Adipocyte (in vitro differentiated cells): ENCODE data around the gene ZNF440.
A peak's percentile ranks its signal among the peaks of the same experiment; 100 is the strongest.
"Not testable (repeated sequence)": the region's sequence is repeated elsewhere in the genome, so short reads cannot be mapped to it uniquely, and the experiment has no call there.

Source experiments
- DNase-seq: peaks from one replicate; pipeline ENCODE4 v3.0.0-alpha.2; 2015; ENCODE audit warnings: low read depth
- H3K27me3 ChIP-seq: replicated peaks from 2 replicates; pipeline ENCODE4 v1.7.0; 2013; ENCODE audit warnings: mild to moderate bottlenecking, low read length, moderate library complexity; ENCODE audit not compliant: control insufficient read depth, insufficient read depth
- H3K36me3 ChIP-seq: 2 replicates; pipeline ENCODE4 v1.7.0; 2013; ENCODE audit warnings: low read length, mild to moderate bottlenecking, moderate library complexity; ENCODE audit not compliant: control insufficient read depth, insufficient read depth, severe bottlenecking
- H3K4me1 ChIP-seq: 2 replicates; pipeline ENCODE4 v1.7.0; 2013; ENCODE audit warnings: mild to moderate bottlenecking, low read length, moderate library complexity; ENCODE audit not compliant: control insufficient read depth, insufficient read depth
- H3K4me3 ChIP-seq: 2 replicates; pipeline ENCODE4 v1.7.0; 2013; ENCODE audit warnings: mild to moderate bottlenecking, low read length, moderate library complexity
- H3K9ac ChIP-seq: 2 replicates; pipeline ENCODE4 v1.7.0; 2013; ENCODE audit warnings: mild to moderate bottlenecking, low read length, moderate library complexity
- H3K9me3 ChIP-seq: 2 replicates; pipeline ENCODE4 v1.7.0; 2013; ENCODE audit warnings: mild to moderate bottlenecking, low read length, moderate library complexity; ENCODE audit not compliant: control insufficient read depth

Gene ZNF440

GRCh38 chr19:11832253-11832912 lies 18.3 kb downstream of the ZNF440 start:
- no peak overlapping the region for H3K9ac ChIP-seq
- DNase-seq, result no peak
- H3K4me3 ChIP-seq, result peak overlapping the region; percentile 62
- no peaks in the 10 kb centered on the region for H3K4me1 ChIP-seq
- peaks cover 68% of the 10 kb centered on the region for H3K36me3 ChIP-seq
- H3K27me3 ChIP-seq, result no peaks in the 10 kb centered on the region
- H3K9me3 ChIP-seq, result peaks cover 84% of the 10 kb centered on the region

- Histone ChIP-seq H3K27me3 (no peaks in the 10 kb centered on the region), H3K4me1 (no peaks in the 10 kb centered on the region), H3K4me3 (peak overlapping the region; percentile 62), H3K36me3 (peaks cover 64% of the 10 kb centered on the region), H3K9ac (no peak overlapping the region), H3K9me3 (peaks cover 85% of the 10 kb centered on the region)
- no peak for DNase-seq
These were observed 19.5 kb downstream of the ZNF440 start for GRCh38 chr19:11833541-11833940.

GRCh38 chr19:11835626-11836066 lies 21.6 kb downstream of the ZNF440 start:
- Histone ChIP-seq H3K36me3 (peaks cover 48% of the 10 kb centered on the region), H3K9me3 (peaks cover 66% of the 10 kb centered on the region)
- DNase-seq, H3K27me3 ChIP-seq, H3K4me1 ChIP-seq, H3K9ac ChIP-seq, H3K4me3 ChIP-seq: not testable (repeated sequence)

- no peak for DNase-seq
- no peak overlapping the region for H3K4me3 ChIP-seq
- peaks cover 3% of the 10 kb centered on the region for H3K9me3 ChIP-seq
- no peaks in the 10 kb centered on the region for H3K36me3 ChIP-seq
- H3K4me1 ChIP-seq, result peaks cover 4% of the 10 kb centered on the region
- H3K9ac ChIP-seq, result no peak overlapping the region
- H3K27me3 ChIP-seq, result no peaks in the 10 kb centered on the region
These were observed 29.6 kb downstream of the ZNF440 start for GRCh38 chr19:11843722-11844121.

GRCh38 chr19:11847615-11848014 lies 33.5 kb downstream of the ZNF440 start:
- not testable (repeated sequence) for H3K4me1 ChIP-seq, H3K9ac ChIP-seq, H3K27me3 ChIP-seq, H3K9me3 ChIP-seq, H3K36me3 ChIP-seq, H3K4me3 ChIP-seq
- peak; percentile 3 for DNase-seq

- no peak for DNase-seq
- H3K27me3 ChIP-seq, result no peaks in the 10 kb centered on the region
- no peaks in the 10 kb centered on the region for H3K36me3 ChIP-seq
- H3K4me3 ChIP-seq, result peak overlapping the region; percentile 78
- H3K9ac ChIP-seq, result no peak overlapping the region
- no peaks in the 10 kb centered on the region for H3K9me3 ChIP-seq
- H3K4me1 ChIP-seq, result peaks cover 4% of the 10 kb centered on the region
These were observed 34.1 kb downstream of the ZNF440 start for GRCh38 chr19:11848200-11848593.

- DNase-seq, result peak; percentile 95
- Histone ChIP-seq H3K27me3 (no peaks in the 10 kb centered on the region), H3K4me1 (peaks cover 4% of the 10 kb centered on the region), H3K9ac (peak within 1 kb of the TSS; percentile 48), H3K9me3 (no peaks in the 10 kb centered on the region), H3K36me3 (no peaks in the 10 kb centered on the region), H3K4me3 (peak within 1 kb of the TSS; percentile 78)
These were observed 34.8 kb downstream of the ZNF440 start, which contains the start of gene ZNF439 for GRCh38 chr19:11848594-11849469. Gene ZNF439, plus strand, starts transcription at chr19:11848726. Its CDS starts 142 bp downstream, at chr19:11848868.

- H3K4me3 ChIP-seq, H3K27me3 ChIP-seq, H3K4me1 ChIP-seq, H3K36me3 ChIP-seq, H3K9ac ChIP-seq, H3K9me3 ChIP-seq: not testable (repeated sequence)
- peak; percentile 3 for DNase-seq
These were observed 36.2 kb downstream of the ZNF440 start for GRCh38 chr19:11850289-11850688.

- Histone ChIP-seq H3K4me1 (peaks cover under 1% of the 10 kb centered on the region), H3K27me3 (no peaks in the 10 kb centered on the region), H3K9ac (no peak overlapping the region), H3K36me3 (no peaks in the 10 kb centered on the region), H3K9me3 (no peaks in the 10 kb centered on the region), H3K4me3 (no peak overlapping the region)
- DNase-seq, result no peak
These were observed 39.3 kb downstream of the ZNF440 start for GRCh38 chr19:11853358-11853757.

GRCh38 chr19:11856596-11857250 lies 42.6 kb downstream of the ZNF440 start:
- H3K4me3 ChIP-seq, result no peak overlapping the region
- H3K9ac ChIP-seq, result no peak overlapping the region
- no peak for DNase-seq
- no peaks in the 10 kb centered on the region for H3K4me1 ChIP-seq
- H3K36me3 ChIP-seq, result no peaks in the 10 kb centered on the region
- no peaks in the 10 kb centered on the region for H3K27me3 ChIP-seq
- H3K9me3 ChIP-seq, result peaks cover 12% of the 10 kb centered on the region

- H3K9me3 ChIP-seq, result peaks cover 36% of the 10 kb centered on the region
- no peak overlapping the region for H3K4me3 ChIP-seq
- H3K9ac ChIP-seq, result no peak overlapping the region
- no peaks in the 10 kb centered on the region for H3K4me1 ChIP-seq
- H3K27me3 ChIP-seq, result no peaks in the 10 kb centered on the region
- H3K36me3 ChIP-seq, result no peaks in the 10 kb centered on the region
- no peak for DNase-seq
These were observed 46.6 kb downstream of the ZNF440 start for GRCh38 chr19:11860721-11861120.
